SH-SY5Y (cell line): ENCODE data around the gene ESR2.

ENCODE experiments used
- GATA2 ChIP-seq: IDR thresholded peaks from 2 replicates; pipeline ENCODE4 v1.6.1; 2011; ENCODE audit warnings: mild to moderate bottlenecking, low read depth, low read length
- GATA3 ChIP-seq: IDR thresholded peaks from 2 replicates; pipeline ENCODE4 v1.6.1; 2011; ENCODE audit warnings: low read depth, mild to moderate bottlenecking, low read length, moderate library complexity

GRCh38 chr14:64200170-64200569, 94.0 kb downstream of the ESR2 start:
- TF ChIP-seq GATA3: no peak
- TF ChIP-seq GATA2: no peak
